HCT116 (cell line): ENCODE results near the gene STK32B.

Experiments
- EZH2 ChIP-seq: fragments of 200-600 bp; sonication (generic); IDR thresholded peaks from 2 replicates; pipeline ENCODE4 v1.6.1; 2017; ENCODE audit warnings: antibody characterized with exemption, mixed run types
- EZH2phosphoT487 ChIP-seq: fragments of 200-600 bp; IDR thresholded peaks from 2 replicates; pipeline ENCODE4 v1.6.1; 2018; ENCODE audit warnings: antibody characterized with exemption, borderline replicate concordance
- POLR2A ChIP-seq: IDR thresholded peaks from 2 replicates; pipeline ENCODE4 v1.7.0; 2011; ENCODE audit warnings: borderline replicate concordance; ENCODE audit not compliant: insufficient read depth, insufficient read length; ENCODE audit errors: extremely low read depth
- POLR2AphosphoS5 ChIP-seq: IDR thresholded peaks from 2 replicates; pipeline ENCODE4 v1.6.1; 2011; ENCODE audit warnings: mild to moderate bottlenecking, low read depth, low read length, moderate library complexity
- SP1 ChIP-seq: IDR thresholded peaks from 2 replicates; pipeline ENCODE4 v1.6.1; 2012; ENCODE audit warnings: low read depth
- SRF ChIP-seq: IDR thresholded peaks from 2 replicates; pipeline ENCODE4 v1.6.1; 2012; ENCODE audit warnings: low read depth
- TCF7L2 ChIP-seq: IDR thresholded peaks from 2 replicates; pipeline ENCODE4 v1.7.0; 2011; ENCODE audit warnings: borderline replicate concordance, inconsistent platforms; ENCODE audit not compliant: insufficient read depth, insufficient read length; ENCODE audit errors: extremely low read depth
- ZFX ChIP-seq: fragments of 450-650 bp; IDR thresholded peaks from 2 replicates; pipeline ENCODE4 v1.6.1; 2017
- TF ChIP-seq, protein P1 (sequence below): IDR thresholded peaks from 2 replicates; pipeline ENCODE4 v1.6.1; 2011; ENCODE audit warnings: mild to moderate bottlenecking, low read length, moderate library complexity; ENCODE audit not compliant: insufficient replicate concordance; ENCODE audit errors: extremely low read depth
- TF ChIP-seq, protein P2 (sequence below), 3 experiments: fragments of 200-600 bp in 1 of 3; sonication (generic) in 1 of 3; IDR thresholded peaks in 2 of 3; conservative IDR thresholded peaks in 1 of 3; 2 replicates each; pipeline ENCODE4 v1.5.1; 2012 to 2017; ENCODE audit warnings: low read depth in 2 of 3, low read length in 2 of 3, antibody characterized with exemption in 1 of 3, borderline replicate concordance in 1 of 3, control low read depth in 1 of 3, mild to moderate bottlenecking in 1 of 3, mixed read lengths in 1 of 3, mixed run types in 1 of 3, moderate library complexity in 1 of 3; ENCODE audit not compliant: insufficient read depth in 1 of 3
- TF ChIP-seq, protein P3 (sequence below): IDR thresholded peaks from 2 replicates; pipeline ENCODE4 v1.6.1; 2012

DNA sequence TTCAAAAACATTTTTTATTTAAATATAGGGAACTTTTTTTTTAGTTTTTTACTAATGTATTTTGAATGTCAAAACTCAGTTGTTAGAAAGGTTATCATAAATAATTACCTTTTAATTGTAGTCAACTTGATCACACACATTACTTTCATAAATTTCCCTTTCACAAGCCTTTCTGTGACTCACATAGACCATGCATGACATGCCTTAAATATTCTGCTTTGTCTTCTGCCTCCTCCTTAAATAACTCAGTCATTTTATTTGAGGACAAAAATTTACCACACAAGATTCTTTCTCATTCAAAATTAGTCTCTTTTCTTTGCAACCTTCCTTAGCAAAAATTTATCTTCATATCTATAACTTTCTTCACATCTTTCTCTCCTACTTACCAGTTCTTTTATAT lies 437.1 kb downstream of the STK32B start:
- TF ChIP-seq, protein P1, sequence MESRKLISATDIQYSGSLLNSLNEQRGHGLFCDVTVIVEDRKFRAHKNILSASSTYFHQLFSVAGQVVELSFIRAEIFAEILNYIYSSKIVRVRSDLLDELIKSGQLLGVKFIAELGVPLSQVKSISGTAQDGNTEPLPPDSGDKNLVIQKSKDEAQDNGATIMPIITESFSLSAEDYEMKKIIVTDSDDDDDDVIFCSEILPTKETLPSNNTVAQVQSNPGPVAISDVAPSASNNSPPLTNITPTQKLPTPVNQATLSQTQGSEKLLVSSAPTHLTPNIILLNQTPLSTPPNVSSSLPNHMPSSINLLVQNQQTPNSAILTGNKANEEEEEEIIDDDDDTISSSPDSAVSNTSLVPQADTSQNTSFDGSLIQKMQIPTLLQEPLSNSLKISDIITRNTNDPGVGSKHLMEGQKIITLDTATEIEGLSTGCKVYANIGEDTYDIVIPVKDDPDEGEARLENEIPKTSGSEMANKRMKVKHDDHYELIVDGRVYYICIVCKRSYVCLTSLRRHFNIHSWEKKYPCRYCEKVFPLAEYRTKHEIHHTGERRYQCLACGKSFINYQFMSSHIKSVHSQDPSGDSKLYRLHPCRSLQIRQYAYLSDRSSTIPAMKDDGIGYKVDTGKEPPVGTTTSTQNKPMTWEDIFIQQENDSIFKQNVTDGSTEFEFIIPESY: no peak
- TF ChIP-seq SP1: no peak
- no peak for TF ChIP-seq TCF7L2
- TF ChIP-seq POLR2A: no peak
- no peak for TF ChIP-seq EZH2
- TF ChIP-seq ZFX: no peak
- TF ChIP-seq POLR2AphosphoS5: no peak
- TF ChIP-seq, protein P2, sequence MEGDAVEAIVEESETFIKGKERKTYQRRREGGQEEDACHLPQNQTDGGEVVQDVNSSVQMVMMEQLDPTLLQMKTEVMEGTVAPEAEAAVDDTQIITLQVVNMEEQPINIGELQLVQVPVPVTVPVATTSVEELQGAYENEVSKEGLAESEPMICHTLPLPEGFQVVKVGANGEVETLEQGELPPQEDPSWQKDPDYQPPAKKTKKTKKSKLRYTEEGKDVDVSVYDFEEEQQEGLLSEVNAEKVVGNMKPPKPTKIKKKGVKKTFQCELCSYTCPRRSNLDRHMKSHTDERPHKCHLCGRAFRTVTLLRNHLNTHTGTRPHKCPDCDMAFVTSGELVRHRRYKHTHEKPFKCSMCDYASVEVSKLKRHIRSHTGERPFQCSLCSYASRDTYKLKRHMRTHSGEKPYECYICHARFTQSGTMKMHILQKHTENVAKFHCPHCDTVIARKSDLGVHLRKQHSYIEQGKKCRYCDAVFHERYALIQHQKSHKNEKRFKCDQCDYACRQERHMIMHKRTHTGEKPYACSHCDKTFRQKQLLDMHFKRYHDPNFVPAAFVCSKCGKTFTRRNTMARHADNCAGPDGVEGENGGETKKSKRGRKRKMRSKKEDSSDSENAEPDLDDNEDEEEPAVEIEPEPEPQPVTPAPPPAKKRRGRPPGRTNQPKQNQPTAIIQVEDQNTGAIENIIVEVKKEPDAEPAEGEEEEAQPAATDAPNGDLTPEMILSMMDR (IDR thresholded peaks at IDR 0.05 in 2 of 3, conservative IDR thresholded peaks at IDR 0.05 in 1 of 3; ENCODE audit: borderline replicate concordance in 1 of 3, insufficient read depth in 1 of 3, low read depth in 2 of 3, low read length in 2 of 3): no peak
- TF ChIP-seq, protein P3, sequence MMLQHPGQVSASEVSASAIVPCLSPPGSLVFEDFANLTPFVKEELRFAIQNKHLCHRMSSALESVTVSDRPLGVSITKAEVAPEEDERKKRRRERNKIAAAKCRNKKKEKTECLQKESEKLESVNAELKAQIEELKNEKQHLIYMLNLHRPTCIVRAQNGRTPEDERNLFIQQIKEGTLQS: no peak
- no peak for TF ChIP-seq EZH2phosphoT487
- TF ChIP-seq SRF: no peak
